GM21529 (cell line): ENCODE measurements around the gene OR6C75.
"Not testable (repeated sequence)": the region's sequence is repeated elsewhere in the genome, so short reads cannot be mapped to it uniquely, and the experiment has no call there.

Experiments
- ATAC-seq: cut with Tn5 transposase; IDR thresholded peaks from one replicate; pipeline ENCODE4 v1.9.1; 2021; ENCODE audit not compliant: unreplicated experiment

OR6C75 gene

GRCh38 chr12:55362675-55363074 lies at the start of gene OR6C75:
OR6C75 (plus strand) TSS chr12:55362975; CDS start chr12:55365111, 2,136 bp downstream.
- no peak for ATAC-seq

- ATAC-seq: no peak
Measured at GRCh38 chr12:55314043-55314442, 48.7 kb upstream of the OR6C75 start, which contains the start of gene OR6C1. OR6C1 (plus strand) TSS chr12:55314343; CDS start chr12:55320600, 6,257 bp downstream.

DNA sequence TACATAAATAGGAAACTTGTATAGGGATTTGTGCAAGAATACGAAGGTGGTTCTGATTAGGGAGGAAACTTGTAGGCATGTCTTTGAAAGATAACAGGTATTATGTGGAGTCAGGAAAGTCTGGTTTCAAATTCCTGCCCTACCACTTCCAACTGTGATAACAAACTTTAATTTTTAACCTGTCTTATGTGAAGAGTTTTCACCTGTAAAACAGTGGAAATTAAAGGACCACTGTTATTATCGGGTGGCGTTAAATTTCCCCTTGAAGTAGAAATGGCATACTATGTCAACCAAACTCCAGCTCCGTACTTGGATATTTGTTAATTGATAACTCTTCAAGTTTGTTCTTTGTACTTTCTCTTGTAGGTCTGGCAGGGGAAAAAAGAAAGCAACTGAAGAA lies 42.6 kb upstream of the OR6C75 start:
- no peak for ATAC-seq

DNA sequence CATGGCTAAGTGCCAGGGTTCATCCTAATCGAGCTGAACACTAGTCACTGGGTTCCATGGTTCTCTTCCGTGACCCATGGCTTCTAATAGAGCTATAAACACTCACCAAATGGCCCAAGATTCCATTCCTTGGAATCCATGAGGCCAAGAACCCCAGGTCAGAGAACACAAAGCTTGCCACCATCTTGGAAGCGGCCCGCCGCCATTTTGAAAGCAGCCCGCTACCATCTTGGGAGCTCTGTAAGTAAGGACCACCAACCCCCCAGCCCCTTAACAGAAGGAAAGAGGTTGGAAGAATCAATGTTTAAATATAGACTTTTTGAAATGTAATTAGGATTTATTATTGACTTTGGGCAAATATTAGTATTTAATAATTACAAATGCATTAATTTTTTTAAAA lies 37.0 kb upstream of the OR6C75 start:
- not testable (repeated sequence) for ATAC-seq

- ATAC-seq: no peak
Measured at GRCh38 chr12:55330446-55330845, 32.3 kb upstream of the OR6C75 start, which contains the start of gene OR6C3. OR6C3 (plus strand) TSS chr12:55330746; CDS start chr12:55331701, 955 bp downstream.

DNA sequence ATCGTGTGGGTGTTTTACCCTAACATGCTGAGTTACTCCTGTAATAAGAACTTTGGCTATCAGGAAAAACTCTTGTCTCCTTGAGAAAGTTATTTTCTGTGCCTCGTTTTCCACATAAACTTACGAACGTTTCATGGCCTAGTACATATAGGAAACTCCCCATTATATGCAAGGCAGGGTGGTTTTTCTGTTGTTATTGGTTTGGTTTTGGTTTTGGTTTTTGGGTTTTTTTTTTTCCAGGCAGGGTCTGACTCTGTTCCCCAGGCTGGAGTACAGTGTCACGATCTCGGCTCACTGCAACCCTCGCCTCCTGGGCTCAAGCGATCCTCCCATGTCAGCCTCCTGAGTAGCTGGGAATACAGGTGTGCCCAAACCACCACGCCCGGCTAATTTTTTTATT lies 26.8 kb upstream of the OR6C75 start:
- ATAC-seq: no peak

GRCh38 chr12:55355338-55355737 lies 7.4 kb upstream of the OR6C75 start:
- ATAC-seq: not testable (repeated sequence)

DNA sequence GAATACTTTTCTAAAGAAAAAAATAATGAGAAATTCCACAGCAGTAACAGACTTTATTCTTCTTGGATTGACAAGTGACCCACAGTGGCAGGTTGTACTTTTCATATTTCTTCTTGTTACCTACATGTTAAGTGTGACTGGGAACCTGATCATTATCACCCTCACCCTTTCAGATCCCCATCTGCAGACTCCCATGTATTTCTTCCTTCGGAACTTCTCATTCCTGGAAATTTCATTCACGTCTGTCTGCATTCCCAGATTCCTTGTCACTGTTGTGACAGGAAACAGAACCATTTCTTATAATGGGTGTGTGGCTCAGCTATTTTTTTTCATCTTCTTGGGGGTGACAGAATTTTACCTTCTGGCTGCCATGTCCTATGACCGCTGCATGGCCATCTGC lies 2.3 kb downstream of the OR6C75 start:
- ATAC-seq: no peak

DNA sequence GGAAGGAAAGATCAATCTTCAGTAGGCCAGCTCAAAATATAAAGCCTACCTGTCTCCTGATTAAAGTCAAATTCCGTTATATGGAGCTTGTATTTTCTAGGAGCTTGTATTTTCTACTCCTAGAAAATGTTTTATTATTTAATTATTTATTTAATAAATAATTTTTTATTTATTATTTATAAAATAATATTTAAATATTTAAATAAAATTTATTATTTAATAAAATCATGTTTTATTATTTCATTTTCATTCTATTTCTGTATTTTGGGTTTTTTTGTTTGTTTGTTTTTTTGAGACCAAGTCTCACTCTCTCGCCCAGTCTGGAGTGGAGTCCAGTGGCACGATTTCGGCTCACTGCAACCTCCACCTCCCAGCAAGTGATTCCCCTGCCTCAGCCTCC lies 9.7 kb downstream of the OR6C75 start:
- ATAC-seq: no peak

DNA sequence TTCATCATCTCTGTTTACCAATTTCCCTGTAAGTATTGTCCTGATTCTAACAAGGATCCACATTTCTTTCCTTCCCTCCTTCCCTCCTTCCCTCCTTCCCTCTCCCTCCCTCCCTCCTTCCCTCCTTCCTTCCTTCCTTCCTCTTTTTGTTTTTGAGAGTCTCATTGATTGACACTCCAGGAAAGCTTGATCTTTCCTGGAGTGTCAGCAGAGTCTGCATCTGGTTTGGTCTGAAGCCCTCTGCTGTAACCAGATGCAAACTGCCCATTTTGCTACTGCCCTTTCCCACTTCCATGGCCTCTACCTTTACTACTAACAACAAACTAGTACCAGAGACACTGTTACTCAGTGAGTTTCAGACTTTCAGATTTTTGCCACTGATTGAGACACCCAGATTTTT lies 23.1 kb downstream of the OR6C75 start:
- no peak for ATAC-seq

- no peak for ATAC-seq
Measured at GRCh38 chr12:55392032-55392795, 29.4 kb downstream of the OR6C75 start.

DNA sequence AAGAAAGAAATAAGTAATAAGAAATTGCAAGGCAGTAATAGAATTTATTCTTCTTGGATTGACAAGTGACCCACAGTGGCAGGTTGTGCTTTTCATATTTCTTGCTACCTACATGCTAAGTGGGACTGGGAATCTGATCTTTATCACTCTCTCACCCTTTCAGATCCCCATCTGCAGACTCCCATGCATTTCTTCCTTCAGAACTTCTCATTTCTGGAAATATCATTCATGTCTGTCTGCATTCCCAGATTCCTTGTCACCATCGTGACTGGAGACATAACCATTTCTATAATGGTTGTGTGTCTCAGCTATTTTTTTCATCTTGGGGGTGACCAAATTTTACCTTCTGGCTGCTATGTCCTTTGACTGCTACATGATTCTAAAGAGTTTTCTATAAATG lies 33.6 kb downstream of the OR6C75 start:
- no peak for ATAC-seq

- ATAC-seq: no peak
Measured at GRCh38 chr12:55400229-55400628, 37.5 kb downstream of the OR6C75 start, which contains the start of gene OR6C65. OR6C65 (plus strand) TSS chr12:55400529; CDS start chr12:55400529, 0 bp downstream.

DNA sequence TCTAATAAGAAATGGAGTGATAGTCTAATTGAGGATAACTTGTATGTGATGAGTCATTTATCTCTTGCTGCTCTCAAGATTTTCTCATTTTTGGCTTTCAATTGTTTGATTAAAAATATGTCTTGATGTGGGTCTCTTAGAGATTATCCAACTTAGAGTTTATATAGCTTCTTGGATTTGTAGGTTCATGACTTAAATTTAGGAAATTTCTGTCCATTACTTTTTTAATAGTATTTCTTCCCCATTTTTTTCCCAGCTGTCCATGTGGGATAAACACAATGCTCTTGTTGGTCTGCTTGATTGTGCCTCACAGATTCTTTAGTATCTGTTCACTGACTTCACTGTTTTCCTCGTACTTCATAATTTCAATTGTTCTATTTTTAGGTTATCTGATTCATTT lies 45.1 kb downstream of the OR6C75 start:
- no peak for ATAC-seq

GRCh38 chr12:55409133-55409532 lies 46.4 kb downstream of the OR6C75 start:
- not testable (repeated sequence) for ATAC-seq

DNA sequence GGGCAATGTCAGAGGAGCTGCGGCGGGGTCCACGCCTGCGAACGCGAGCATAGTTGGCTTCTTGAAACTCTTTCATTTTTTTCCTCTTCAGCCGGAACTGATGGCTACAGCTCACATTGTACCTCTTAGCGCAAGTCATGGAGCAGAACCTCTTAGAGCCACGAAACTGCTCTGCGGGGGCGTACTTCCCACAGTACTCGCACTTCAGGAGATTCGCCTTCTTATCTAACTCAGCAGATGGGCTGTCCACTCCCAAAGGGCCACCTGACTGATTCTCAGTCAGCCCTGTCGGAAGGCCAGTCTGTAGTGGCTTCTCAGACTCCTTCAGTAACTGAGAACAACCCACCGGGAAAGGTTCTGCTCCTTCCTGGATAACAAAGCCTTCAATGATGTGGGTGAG lies 49.4 kb downstream of the OR6C75 start:
- not testable (repeated sequence) for ATAC-seq

- not testable (repeated sequence) for ATAC-seq
Measured at GRCh38 chr12:55413498-55414388, 51.0 kb downstream of the OR6C75 start.

DNA sequence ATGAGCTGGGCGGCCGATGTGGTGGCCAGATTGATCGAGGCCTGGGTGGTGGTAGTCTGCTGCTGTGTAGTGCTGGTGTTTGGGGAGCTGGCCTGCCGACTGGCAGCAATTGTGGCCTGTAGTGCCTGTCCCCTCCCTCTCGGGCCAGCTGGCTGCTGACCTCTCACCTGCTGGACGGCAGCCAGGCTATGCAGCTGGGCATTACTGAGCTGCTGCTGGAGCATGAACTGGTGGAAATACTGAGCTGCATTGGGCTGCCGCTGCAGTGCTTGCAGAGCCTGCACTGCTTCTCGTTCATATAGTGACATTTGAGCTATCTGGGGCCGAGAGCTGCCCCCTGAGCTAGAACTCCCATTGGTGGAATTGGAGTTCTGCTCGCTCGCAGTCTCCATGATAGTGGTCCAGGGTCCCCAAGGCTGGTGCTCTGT lies 51.6 kb downstream of the OR6C75 start:
- not testable (repeated sequence) for ATAC-seq

GRCh38 chr12:55414889-55415288 lies 52.1 kb downstream of the OR6C75 start:
- ATAC-seq: not testable (repeated sequence)

- no peak for ATAC-seq
Measured at GRCh38 chr12:55416961-55417360, 54.2 kb downstream of the OR6C75 start.
